SK-N-SH (cell line): ENCODE data around the gene NTM. TPM values are rescaled to one million over a fixed set of nuclear protein-coding genes. Genes with fewer than 3 reads are reported as not detected.

ENCODE experiments used
- CTCF ChIA-PET: fragments of 300-600, 350-600 bp; formaldehyde crosslinking; extraction: SDS; loops from one replicate; lab custom pipeline; 2021; lab: Yijun Ruan, JAX
- POLR2A ChIA-PET: fragments of 350-600 bp; sonication (Branson Sonifier 250); formaldehyde crosslinking; extraction: SDS; loops from one replicate; lab custom pipeline; 2020; ENCODE audit warnings: antibody characterized with exemption, inconsistent platforms; lab: Yijun Ruan, JAX
- DNase-seq: peaks from one replicate; pipeline ENCODE4 v3.0.0; 2012
- H2AFZ ChIP-seq: fragments of 200-600 bp; sonication (generic); 2 replicates; pipeline ENCODE4 v1.8.1; 2016; ENCODE audit warnings: antibody characterized with exemption, mild to moderate bottlenecking, low read depth
- H3F3A ChIP-seq: fragments of 200-600 bp; sonication (generic); replicated peaks from 2 replicates; pipeline ENCODE3; 2016; ENCODE audit warnings: antibody characterized with exemption, mild to moderate bottlenecking; ENCODE audit not compliant: insufficient read depth
- H3K27ac ChIP-seq, 2 experiments: fragments of 200-500 bp in 1 of 2; fragments of 200-600 bp in 1 of 2; sonication (Bioruptor generic) in 1 of 2; sonication (generic), shearing (Covaris generic) in 1 of 2; 2 replicates each; pipeline versions ENCODE4 v1.5.1 to v1.6.1; 2014 to 2016; ENCODE audit warnings: low read depth in 2 of 2, inconsistent platforms in 1 of 2, low read length in 1 of 2, mild to moderate bottlenecking in 1 of 2, mixed read lengths in 1 of 2
- H3K27me3 ChIP-seq: fragments of 200-600 bp; sonication (generic), shearing (Covaris generic); 2 replicates; pipeline ENCODE4 v1.6.1; 2016; ENCODE audit warnings: mixed run types; ENCODE audit not compliant: insufficient read depth
- H3K36me3 ChIP-seq, 2 experiments: fragments of 200-500 bp in 1 of 2; fragments of 200-600 bp in 1 of 2; sonication (Bioruptor generic) in 1 of 2; sonication (generic) in 1 of 2; replicated peaks in 1 of 2; 2 replicates each; pipeline versions ENCODE3 to v1.5.1; 2014 to 2016; ENCODE audit warnings: low read length in 1 of 2, mild to moderate bottlenecking in 1 of 2; ENCODE audit not compliant: insufficient read depth in 2 of 2, control insufficient read depth in 1 of 2
- H3K4me1 ChIP-seq, 2 experiments: fragments of 200-500 bp in 1 of 2; fragments of 200-600 bp in 1 of 2; sonication (Bioruptor generic) in 1 of 2; sonication (generic), shearing (Covaris generic) in 1 of 2; 2 replicates each; pipeline versions ENCODE4 v1.5.1 to v1.6.1; 2014 to 2016; ENCODE audit warnings: low read depth in 1 of 2, low read length in 1 of 2, mixed run types in 1 of 2; ENCODE audit not compliant: insufficient read depth in 2 of 2, control insufficient read depth in 1 of 2
- H3K4me2 ChIP-seq: fragments of 200-600 bp; sonication (generic), shearing (Covaris generic); 2 replicates; pipeline ENCODE4 v1.6.1; 2017; ENCODE audit warnings: mixed run types
- H3K4me3 ChIP-seq, 2 experiments: fragments of 200-500 bp in 1 of 2; fragments of 200-600 bp in 1 of 2; sonication (Bioruptor generic) in 1 of 2; sonication (generic), shearing (Covaris generic) in 1 of 2; 2 replicates each; pipeline versions ENCODE4 v1.5.1 to v1.8.1; 2014 to 2016; ENCODE audit warnings: low read depth in 2 of 2, inconsistent platforms in 1 of 2, low read length in 1 of 2, mild to moderate bottlenecking in 1 of 2, mixed read lengths in 1 of 2, moderate library complexity in 1 of 2
- H3K79me2 ChIP-seq: fragments of 200-600 bp; sonication (generic); 2 replicates; pipeline ENCODE4 v1.8.1; 2017; ENCODE audit warnings: mild to moderate bottlenecking; ENCODE audit not compliant: insufficient read depth
- H3K9ac ChIP-seq: fragments of 200-600 bp; sonication (generic); 2 replicates; pipeline ENCODE4 v1.6.1; 2017; ENCODE audit warnings: mixed run types
- H3K9me2 ChIP-seq: fragments of 200-600 bp; sonication (generic); 2 replicates; pipeline ENCODE4 v1.6.1; 2017; ENCODE audit warnings: mixed run types
- H3K9me3 ChIP-seq: fragments of 200-600 bp; sonication (generic); 2 replicates; pipeline ENCODE4 v1.6.1; 2017; ENCODE audit warnings: mixed run types, mild to moderate bottlenecking, moderate library complexity
- H4K20me1 ChIP-seq: fragments of 200-600 bp; sonication (generic); 2 replicates; pipeline ENCODE4 v1.6.1; 2017; ENCODE audit warnings: mild to moderate bottlenecking, mixed run types; ENCODE audit not compliant: insufficient read depth
- CHD2 ChIP-seq: fragments of 150-350 bp; IDR thresholded peaks from 2 replicates; pipeline ENCODE4 v1.6.1; 2018; ENCODE audit warnings: low read length; ENCODE audit not compliant: partially characterized antibody
- FOSL2 ChIP-seq: IDR thresholded peaks from 2 replicates; pipeline ENCODE4 v1.4.0; 2012; ENCODE audit warnings: low read depth, mild to moderate bottlenecking, moderate library complexity, borderline replicate concordance
- FOXJ3 ChIP-seq: sonication (generic); formaldehyde crosslinking; IDR thresholded peaks from 2 replicates; pipeline ENCODE4 v1.5.1; 2020; ENCODE audit warnings: mild to moderate bottlenecking, missing genetic modification reagents
- IRF3 ChIP-seq: fragments of 150-350 bp; IDR thresholded peaks from 2 replicates; pipeline ENCODE4 v1.6.1; 2016; ENCODE audit warnings: mild to moderate bottlenecking, low read depth, low read length
- JUND ChIP-seq: IDR thresholded peaks from 2 replicates; pipeline ENCODE4 v1.4.0; 2012
- MEF2A ChIP-seq: IDR thresholded peaks from 2 replicates; pipeline ENCODE4 v1.4.0; 2012; ENCODE audit warnings: low read depth, borderline replicate concordance
- MXI1 ChIP-seq: IDR thresholded peaks from 2 replicates; pipeline ENCODE4 v1.6.1; 2012; ENCODE audit warnings: mild to moderate bottlenecking, low read depth, low read length, improper control_type of control experiment
- NRF1 ChIP-seq: IDR thresholded peaks from 2 replicates; pipeline ENCODE4 v1.6.1; 2012; ENCODE audit warnings: low read depth, mild to moderate bottlenecking, low read length
- POLR2AphosphoS5 ChIP-seq: IDR thresholded peaks from 2 replicates; pipeline ENCODE4 v1.6.1; 2012; ENCODE audit warnings: low read depth, low read length
- RAD21 ChIP-seq: IDR thresholded peaks from 2 replicates; pipeline ENCODE4 v1.6.1; 2012; ENCODE audit warnings: mild to moderate bottlenecking, low read length
- RCOR1 ChIP-seq: fragments of 150-350 bp; IDR thresholded peaks from 2 replicates; pipeline ENCODE4 v1.6.1; 2017; ENCODE audit warnings: antibody characterized with exemption, low read length
- REST ChIP-seq: IDR thresholded peaks from 2 replicates; pipeline ENCODE4 v1.6.1; 2012; ENCODE audit warnings: mild to moderate bottlenecking, low read depth, low read length, moderate library complexity
- RXRA ChIP-seq: IDR thresholded peaks from 2 replicates; pipeline ENCODE4 v1.4.0; 2012; ENCODE audit warnings: low read depth, mild to moderate bottlenecking, borderline replicate concordance
- SIN3A ChIP-seq: IDR thresholded peaks from 2 replicates; pipeline ENCODE4 v1.6.1; 2012; ENCODE audit warnings: low read depth, mild to moderate bottlenecking, low read length, moderate library complexity, borderline replicate concordance
- SMC3 ChIP-seq: IDR thresholded peaks from 2 replicates; pipeline ENCODE4 v1.6.1; 2012; ENCODE audit warnings: low read depth, low read length, improper control_type of control experiment
- TCF12 ChIP-seq: IDR thresholded peaks from 2 replicates; pipeline ENCODE4 v1.4.0; 2012
- WGBS: methylation state at CpG from one replicate; pipeline ENCODE4 v1.1.6; 2017; ENCODE audit warnings: low lambda C conversion rate; 5-methylcytosine and 5-hydroxymethylcytosine counted together
- polyA plus RNA-seq, 3 experiments: library from polyadenylated mRNA; depleted of rRNA; stranded (reverse); fragments of >200 nt; gene quantifications; 2 replicates each; pipeline ENCODE4 v1.2.3, GENCODE V29; 2012
- TF ChIP-seq, protein P1 (sequence below): IDR thresholded peaks from 2 replicates; pipeline ENCODE4 v1.4.0; 2012; ENCODE audit warnings: low read depth, borderline replicate concordance
- TF ChIP-seq, protein P2 (sequence below): IDR thresholded peaks from 2 replicates; pipeline ENCODE4 v1.4.0; 2012; ENCODE audit warnings: low read depth, borderline replicate concordance

NTM gene
- polyA plus RNA-seq, 1 of the 3 experiments (the other 2 are of a cell fraction) = 20.0 TPM

GRCh38 chr11:132161403-132162078 is 791.1 kb downstream of the NTM start:
- Histone ChIP-seq H3K4me1 (0 out of 4 replicates have a peak, but pooled peaks cover 0 to 2% of the 10 kb centered on the region in 2 experiments), H4K20me1 (no peaks in the 10 kb centered on the region), H3K9me2 (no peaks in the 10 kb centered on the region), H3K4me3 (no peak overlapping the region), H3K9ac (no peak overlapping the region), H3K79me2 (no peaks in the 10 kb centered on the region), H3F3A (no peaks in the 10 kb centered on the region), H2AFZ (no peak overlapping the region), H3K27ac (no peak overlapping the region), H3K9me3 (no peaks in the 10 kb centered on the region), H3K4me2 (no peak overlapping the region), H3K27me3 (no peaks in the 10 kb centered on the region), H3K36me3 (no peaks in the 10 kb centered on the region)
- DNase-seq = no peak
- TF ChIP-seq JUND = no peak
- TF ChIP-seq NRF1 = no peak
- TF ChIP-seq, protein P1, sequence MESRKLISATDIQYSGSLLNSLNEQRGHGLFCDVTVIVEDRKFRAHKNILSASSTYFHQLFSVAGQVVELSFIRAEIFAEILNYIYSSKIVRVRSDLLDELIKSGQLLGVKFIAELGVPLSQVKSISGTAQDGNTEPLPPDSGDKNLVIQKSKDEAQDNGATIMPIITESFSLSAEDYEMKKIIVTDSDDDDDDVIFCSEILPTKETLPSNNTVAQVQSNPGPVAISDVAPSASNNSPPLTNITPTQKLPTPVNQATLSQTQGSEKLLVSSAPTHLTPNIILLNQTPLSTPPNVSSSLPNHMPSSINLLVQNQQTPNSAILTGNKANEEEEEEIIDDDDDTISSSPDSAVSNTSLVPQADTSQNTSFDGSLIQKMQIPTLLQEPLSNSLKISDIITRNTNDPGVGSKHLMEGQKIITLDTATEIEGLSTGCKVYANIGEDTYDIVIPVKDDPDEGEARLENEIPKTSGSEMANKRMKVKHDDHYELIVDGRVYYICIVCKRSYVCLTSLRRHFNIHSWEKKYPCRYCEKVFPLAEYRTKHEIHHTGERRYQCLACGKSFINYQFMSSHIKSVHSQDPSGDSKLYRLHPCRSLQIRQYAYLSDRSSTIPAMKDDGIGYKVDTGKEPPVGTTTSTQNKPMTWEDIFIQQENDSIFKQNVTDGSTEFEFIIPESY = no peak
- no peak for TF ChIP-seq SMC3
- TF ChIP-seq RXRA = no peak
- TF ChIP-seq CHD2 = no peak
- TF ChIP-seq REST = no peak
- no peak for TF ChIP-seq RAD21
- TF ChIP-seq POLR2AphosphoS5 = no peak
- TF ChIP-seq SIN3A = no peak
- TF ChIP-seq IRF3 = no peak
- no peak for TF ChIP-seq FOXJ3 (CRISPR knock-in tag)
- TF ChIP-seq, protein P2, sequence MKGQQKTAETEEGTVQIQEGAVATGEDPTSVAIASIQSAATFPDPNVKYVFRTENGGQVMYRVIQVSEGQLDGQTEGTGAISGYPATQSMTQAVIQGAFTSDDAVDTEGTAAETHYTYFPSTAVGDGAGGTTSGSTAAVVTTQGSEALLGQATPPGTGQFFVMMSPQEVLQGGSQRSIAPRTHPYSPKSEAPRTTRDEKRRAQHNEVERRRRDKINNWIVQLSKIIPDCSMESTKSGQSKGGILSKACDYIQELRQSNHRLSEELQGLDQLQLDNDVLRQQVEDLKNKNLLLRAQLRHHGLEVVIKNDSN = no peak
- no peak for TF ChIP-seq FOSL2
- TF ChIP-seq MEF2A = no peak
- TF ChIP-seq MXI1 = no peak
- TF ChIP-seq TCF12 = no peak
- TF ChIP-seq RCOR1 = no peak
- ChIA-PET CTCF (no interaction called here), POLR2A (no interaction called here)
- 89% methylated on average over 26 of the region's 26 CpGs for WGBS
